Liver (tissue), 3 donors: ENCODE data around the gene INHBA.

Experiments used
- GABPA ChIP-seq, 2 donors: IDR thresholded peaks in 1 of 2; conservative IDR thresholded peaks in 1 of 2; 2 replicates each; pipeline ENCODE4 v1.6.1; 2016; ENCODE audit warnings: antibody characterized with exemption in 2 of 2, mild to moderate bottlenecking in 1 of 2, moderate library complexity in 1 of 2
- SP1 ChIP-seq: IDR thresholded peaks from 2 replicates; pipeline ENCODE4 v1.6.1; 2018; ENCODE audit warnings: antibody characterized with exemption, mild to moderate bottlenecking
- TF ChIP-seq, protein P1 (sequence below): fragments of 150-350 bp; IDR thresholded peaks from 2 replicates; pipeline ENCODE4 v1.5.1; 2017; ENCODE audit warnings: improper control_type of control experiment, low read depth, low read length; ENCODE audit not compliant: missing input control
- TF ChIP-seq, protein P2 (sequence below): IDR thresholded peaks from 2 replicates; pipeline ENCODE4 v1.6.1; 2016; ENCODE audit warnings: antibody characterized with exemption
- TF ChIP-seq, protein P3 (sequence below): IDR thresholded peaks from 2 replicates; pipeline ENCODE4 v1.6.1; 2016; ENCODE audit warnings: antibody characterized with exemption
- donor health status: healthy.
- donor health status: healthy.

DNA sequence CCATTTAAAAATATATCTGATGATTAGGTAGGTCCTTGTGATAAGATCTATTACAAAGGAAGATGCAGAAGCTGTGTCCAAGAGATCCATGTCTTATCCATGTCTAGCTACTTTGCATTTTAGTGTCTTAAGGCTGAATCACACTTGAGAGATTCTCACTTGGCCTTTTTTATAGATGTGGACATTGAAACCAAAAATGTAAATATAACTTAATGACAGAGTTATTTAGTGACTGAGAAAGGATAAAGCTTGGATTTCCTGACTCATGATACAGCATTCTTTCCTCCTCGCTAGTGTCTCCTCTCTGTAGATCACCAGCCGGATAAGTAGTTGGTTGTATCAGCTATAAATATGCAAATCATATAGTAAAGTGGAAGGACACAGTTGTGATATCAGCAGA is 23.3 kb downstream of the INHBA start:
- TF ChIP-seq, protein P1, sequence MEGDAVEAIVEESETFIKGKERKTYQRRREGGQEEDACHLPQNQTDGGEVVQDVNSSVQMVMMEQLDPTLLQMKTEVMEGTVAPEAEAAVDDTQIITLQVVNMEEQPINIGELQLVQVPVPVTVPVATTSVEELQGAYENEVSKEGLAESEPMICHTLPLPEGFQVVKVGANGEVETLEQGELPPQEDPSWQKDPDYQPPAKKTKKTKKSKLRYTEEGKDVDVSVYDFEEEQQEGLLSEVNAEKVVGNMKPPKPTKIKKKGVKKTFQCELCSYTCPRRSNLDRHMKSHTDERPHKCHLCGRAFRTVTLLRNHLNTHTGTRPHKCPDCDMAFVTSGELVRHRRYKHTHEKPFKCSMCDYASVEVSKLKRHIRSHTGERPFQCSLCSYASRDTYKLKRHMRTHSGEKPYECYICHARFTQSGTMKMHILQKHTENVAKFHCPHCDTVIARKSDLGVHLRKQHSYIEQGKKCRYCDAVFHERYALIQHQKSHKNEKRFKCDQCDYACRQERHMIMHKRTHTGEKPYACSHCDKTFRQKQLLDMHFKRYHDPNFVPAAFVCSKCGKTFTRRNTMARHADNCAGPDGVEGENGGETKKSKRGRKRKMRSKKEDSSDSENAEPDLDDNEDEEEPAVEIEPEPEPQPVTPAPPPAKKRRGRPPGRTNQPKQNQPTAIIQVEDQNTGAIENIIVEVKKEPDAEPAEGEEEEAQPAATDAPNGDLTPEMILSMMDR, result no peak
- TF ChIP-seq, protein P2, sequence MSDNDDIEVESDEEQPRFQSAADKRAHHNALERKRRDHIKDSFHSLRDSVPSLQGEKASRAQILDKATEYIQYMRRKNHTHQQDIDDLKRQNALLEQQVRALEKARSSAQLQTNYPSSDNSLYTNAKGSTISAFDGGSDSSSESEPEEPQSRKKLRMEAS, result no peak
- TF ChIP-seq SP1, result no peak
- TF ChIP-seq, protein P3, sequence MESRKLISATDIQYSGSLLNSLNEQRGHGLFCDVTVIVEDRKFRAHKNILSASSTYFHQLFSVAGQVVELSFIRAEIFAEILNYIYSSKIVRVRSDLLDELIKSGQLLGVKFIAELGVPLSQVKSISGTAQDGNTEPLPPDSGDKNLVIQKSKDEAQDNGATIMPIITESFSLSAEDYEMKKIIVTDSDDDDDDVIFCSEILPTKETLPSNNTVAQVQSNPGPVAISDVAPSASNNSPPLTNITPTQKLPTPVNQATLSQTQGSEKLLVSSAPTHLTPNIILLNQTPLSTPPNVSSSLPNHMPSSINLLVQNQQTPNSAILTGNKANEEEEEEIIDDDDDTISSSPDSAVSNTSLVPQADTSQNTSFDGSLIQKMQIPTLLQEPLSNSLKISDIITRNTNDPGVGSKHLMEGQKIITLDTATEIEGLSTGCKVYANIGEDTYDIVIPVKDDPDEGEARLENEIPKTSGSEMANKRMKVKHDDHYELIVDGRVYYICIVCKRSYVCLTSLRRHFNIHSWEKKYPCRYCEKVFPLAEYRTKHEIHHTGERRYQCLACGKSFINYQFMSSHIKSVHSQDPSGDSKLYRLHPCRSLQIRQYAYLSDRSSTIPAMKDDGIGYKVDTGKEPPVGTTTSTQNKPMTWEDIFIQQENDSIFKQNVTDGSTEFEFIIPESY, result no peak
- TF ChIP-seq GABPA (IDR thresholded peaks at IDR 0.05 in 1 of 2, conservative IDR thresholded peaks at IDR 0.05 in 1 of 2), result no peak
